ENCODE results near the gene OR6C68.
"Not testable (repeated sequence)": the region's sequence is repeated elsewhere in the genome, so short reads cannot be mapped to it uniquely, and the experiment has no call there.

DNA sequence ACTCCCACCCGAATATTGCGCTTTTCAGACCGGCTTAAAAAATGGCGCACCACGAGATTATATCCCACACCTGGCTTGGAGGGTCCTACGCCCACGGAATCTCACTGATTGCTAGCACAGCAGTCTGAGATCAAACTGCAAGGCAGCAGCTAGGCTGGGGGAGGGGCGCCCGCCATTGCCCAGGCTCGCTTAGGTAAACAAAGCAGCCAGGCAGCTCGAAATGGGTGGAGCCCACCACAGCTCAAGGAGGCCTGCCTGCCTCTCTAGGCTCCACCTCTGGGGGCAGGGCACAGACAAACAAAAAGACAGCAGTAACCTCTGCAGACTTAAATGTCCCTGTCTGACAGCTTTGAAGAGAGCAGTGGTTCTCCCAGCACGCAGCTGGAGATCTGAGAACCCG lies 7.9 kb upstream of the OR6C68 start:
- TF ChIP-seq, protein P1, sequence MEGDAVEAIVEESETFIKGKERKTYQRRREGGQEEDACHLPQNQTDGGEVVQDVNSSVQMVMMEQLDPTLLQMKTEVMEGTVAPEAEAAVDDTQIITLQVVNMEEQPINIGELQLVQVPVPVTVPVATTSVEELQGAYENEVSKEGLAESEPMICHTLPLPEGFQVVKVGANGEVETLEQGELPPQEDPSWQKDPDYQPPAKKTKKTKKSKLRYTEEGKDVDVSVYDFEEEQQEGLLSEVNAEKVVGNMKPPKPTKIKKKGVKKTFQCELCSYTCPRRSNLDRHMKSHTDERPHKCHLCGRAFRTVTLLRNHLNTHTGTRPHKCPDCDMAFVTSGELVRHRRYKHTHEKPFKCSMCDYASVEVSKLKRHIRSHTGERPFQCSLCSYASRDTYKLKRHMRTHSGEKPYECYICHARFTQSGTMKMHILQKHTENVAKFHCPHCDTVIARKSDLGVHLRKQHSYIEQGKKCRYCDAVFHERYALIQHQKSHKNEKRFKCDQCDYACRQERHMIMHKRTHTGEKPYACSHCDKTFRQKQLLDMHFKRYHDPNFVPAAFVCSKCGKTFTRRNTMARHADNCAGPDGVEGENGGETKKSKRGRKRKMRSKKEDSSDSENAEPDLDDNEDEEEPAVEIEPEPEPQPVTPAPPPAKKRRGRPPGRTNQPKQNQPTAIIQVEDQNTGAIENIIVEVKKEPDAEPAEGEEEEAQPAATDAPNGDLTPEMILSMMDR (IDR thresholded peaks at IDR 0.05; ENCODE audit: insufficient read depth, low read depth, low read length), result not testable (repeated sequence)
- TF ChIP-seq EZH2 (IDR thresholded peaks at IDR 0.05; ENCODE audit: insufficient read depth, low read length), result not testable (repeated sequence)
